ENCODE data around the gene RALB.

RALB gene

GRCh38 chr2:120290737-120291136 is 38.1 kb downstream of the RALB start:
- Histone ChIP-seq H3K36me3 (peaks cover 69% of the 10 kb centered on the region), H3K27ac (no peak overlapping the region), H3K4me1 (ENCODE audit: control insufficient read depth in 1 of 2, insufficient read depth in 1 of 2, low read depth in 1 of 2, low read length in 1 of 2) (peaks cover 38 to 39% of the 10 kb centered on the region in 2 experiments), H3K9me3 (no peaks in the 10 kb centered on the region), H3K27me3 (no peaks in the 10 kb centered on the region), H3K4me3 (ENCODE audit: low read depth in 1 of 2, low read length in 1 of 2) (no peak overlapping the region)
- no peak for TF ChIP-seq CTCF (IDR thresholded peaks at IDR 0.05)

GRCh38 chr2:120291401-120292311 is 39.0 kb downstream of the RALB start:
- Histone ChIP-seq H3K4me3 (ENCODE audit: low read depth in 1 of 2, low read length in 1 of 2) (no peak overlapping the region), H3K36me3 (peaks cover 75% of the 10 kb centered on the region), H3K27ac (peak overlapping the region; percentile 25), H3K27me3 (no peaks in the 10 kb centered on the region), H3K9me3 (no peaks in the 10 kb centered on the region), H3K4me1 (ENCODE audit: control insufficient read depth in 1 of 2, insufficient read depth in 1 of 2, low read depth in 1 of 2, low read length in 1 of 2) (peaks cover 29 to 30% of the 10 kb centered on the region in 2 experiments)
- no peak for TF ChIP-seq CTCF (IDR thresholded peaks at IDR 0.05)

- H3K4me3 ChIP-seq (ENCODE audit: low read depth in 1 of 2, low read length in 1 of 2), result no peak overlapping the region
- TF ChIP-seq CTCF (IDR thresholded peaks at IDR 0.05), result no peak
- H3K27me3 ChIP-seq, result no peaks in the 10 kb centered on the region
- no peaks in the 10 kb centered on the region for H3K9me3 ChIP-seq
- H3K36me3 ChIP-seq, result peaks cover 92% of the 10 kb centered on the region
- H3K4me1 ChIP-seq (ENCODE audit: control insufficient read depth in 1 of 2, insufficient read depth in 1 of 2, low read depth in 1 of 2, low read length in 1 of 2), result peaks cover 12 to 13% of the 10 kb centered on the region in 2 experiments
- H3K27ac ChIP-seq, result peak overlapping the region; percentile 34
These were observed 40.7 kb downstream of the RALB start for GRCh38 chr2:120293096-120294007.

- Histone ChIP-seq H3K9me3 (no peaks in the 10 kb centered on the region), H3K4me1 (ENCODE audit: control insufficient read depth in 1 of 2, insufficient read depth in 1 of 2, low read depth in 1 of 2, low read length in 1 of 2) (peaks cover 6 to 7% of the 10 kb centered on the region in 2 experiments), H3K27me3 (no peaks in the 10 kb centered on the region), H3K27ac (peak overlapping the region; percentile 34), H3K4me3 (ENCODE audit: low read depth in 1 of 2, low read length in 1 of 2) (no peak overlapping the region), H3K36me3 (peaks cover 97% of the 10 kb centered on the region)
- TF ChIP-seq CTCF (IDR thresholded peaks at IDR 0.05), result no peak
These were observed 41.3 kb downstream of the RALB start for GRCh38 chr2:120294008-120294340.

GRCh38 chr2:120298173-120298835 is 45.7 kb downstream of the RALB start:
- Histone ChIP-seq H3K27me3 (no peaks in the 10 kb centered on the region), H3K4me3 (ENCODE audit: low read depth in 1 of 2, low read length in 1 of 2) (no peak overlapping the region), H3K4me1 (ENCODE audit: control insufficient read depth in 1 of 2, insufficient read depth in 1 of 2, low read depth in 1 of 2, low read length in 1 of 2) (peaks cover 0 to 3% of the 10 kb centered on the region in 2 experiments), H3K9me3 (no peaks in the 10 kb centered on the region), H3K36me3 (peaks cover 95% of the 10 kb centered on the region), H3K27ac (no peak overlapping the region)
- no peak for TF ChIP-seq CTCF (IDR thresholded peaks at IDR 0.05)
